SH-SY5Y (cell line): ENCODE measurements around the gene OR13A1.

Source experiments
- GATA2 ChIP-seq: IDR thresholded peaks from 2 replicates; pipeline ENCODE4 v1.6.1; 2011; ENCODE audit warnings: mild to moderate bottlenecking, low read depth, low read length
- GATA3 ChIP-seq: IDR thresholded peaks from 2 replicates; pipeline ENCODE4 v1.6.1; 2011; ENCODE audit warnings: low read depth, mild to moderate bottlenecking, low read length, moderate library complexity

DNA sequence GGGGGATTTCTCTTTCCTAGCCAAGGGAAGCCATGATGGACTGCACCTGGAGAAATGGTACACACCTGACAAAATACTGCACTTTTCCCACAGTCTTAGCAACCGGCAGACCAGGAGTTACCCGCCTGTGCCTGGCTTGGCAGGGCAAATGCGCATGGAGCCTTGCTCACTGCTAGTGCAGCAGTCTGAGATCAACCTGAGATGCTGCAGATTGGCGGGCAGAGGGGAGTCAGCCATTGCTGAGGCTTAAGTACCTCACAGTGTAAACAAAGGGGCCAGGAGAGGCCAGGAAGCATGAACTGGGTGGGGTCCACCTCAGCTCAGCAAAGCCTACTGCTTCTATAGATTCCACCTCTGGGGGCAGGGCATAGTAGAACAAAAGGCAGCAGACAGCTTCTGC is 49.4 kb downstream of the OR13A1 start:
- no peak for TF ChIP-seq GATA2
- TF ChIP-seq GATA3 = no peak
